Kidney (tissue), 14 donors: Measurements from ENCODE around the gene S1PR3. TPM values are rescaled to one million over a fixed set of nuclear protein-coding genes. Genes with fewer than 3 reads are reported as not detected.

Experiments used
- DNase-seq, 5 donors: peaks; one replicate each; pipeline ENCODE4 v3.0.0-alpha.2; 2013 to 2020
- FAIRE-seq: peaks from 2 replicates; lab custom pipeline; 2012; peaks lifted over from hg19 to GRCh38; lab: Jason Lieb, UNC
- H3K27ac ChIP-seq, 2 donors: one replicate each; pipeline ENCODE4 v1.7.0; 2013; ENCODE audit warnings: low read depth in 2 of 2, low read length in 2 of 2, inconsistent platforms in 1 of 2
- H3K27me3 ChIP-seq: one replicate; pipeline ENCODE4 v1.7.1; 2013; ENCODE audit warnings: low read length, inconsistent platforms; ENCODE audit not compliant: control insufficient read depth, insufficient read depth
- H3K36me3 ChIP-seq, 3 donors: one replicate each; pipeline versions ENCODE4 v1.7.0 to v1.7.1; 2013; ENCODE audit warnings: low read length in 3 of 3, control low read depth in 1 of 3, inconsistent platforms in 1 of 3; ENCODE audit not compliant: insufficient read depth in 3 of 3, control insufficient read depth in 2 of 3
- H3K4me1 ChIP-seq, 3 donors: one replicate each; pipeline versions ENCODE4 v1.7.0 to v1.7.1; 2013; ENCODE audit warnings: low read length in 3 of 3, inconsistent platforms in 1 of 3, low read depth in 1 of 3; ENCODE audit not compliant: control insufficient read depth in 2 of 3, insufficient read depth in 2 of 3
- H3K4me3 ChIP-seq, 3 donors: one replicate each; pipeline versions ENCODE4 v1.7.0 to v1.8.1; 2013; ENCODE audit warnings: low read length in 3 of 3, control low read depth in 1 of 3, inconsistent platforms in 1 of 3
- H3K9ac ChIP-seq, 3 donors: one replicate each; pipeline versions ENCODE4 v1.7.0 to v1.7.1; 2013; ENCODE audit warnings: low read length in 3 of 3, control low read depth in 1 of 3, inconsistent platforms in 1 of 3
- H3K9me3 ChIP-seq, 3 donors: one replicate each; pipeline versions ENCODE4 v1.7.0 to v1.7.1; 2013; ENCODE audit warnings: low read length in 3 of 3, control low read depth in 1 of 3, inconsistent platforms in 1 of 3; ENCODE audit not compliant: control insufficient read depth in 2 of 3, insufficient read depth in 1 of 3
- intact Hi-C: fragments of 100-400 bp; cut with DNase I; formaldehyde crosslinking; loops from one replicate; pipeline ENCODE4 v1.11.1; 2022
- polyA plus RNA-seq: library from polyadenylated mRNA; stranded (reverse); fragments of 350-450 nt; fragmentation: Illumina TruSeq; extraction: RNeasy Lipid Tissue Mini Kit (QIAGEN cat#74804); gene quantifications from one replicate; pipeline ENCODE4 v1.2.3, GENCODE V29; 2014; ENCODE audit warnings: low read depth, low replicate concordance; ENCODE audit not compliant: insufficient read depth
- total RNA-seq: library from RNA; stranded (reverse); fragmentation: NEBNext Ultra II Directional; extraction: Animal tissue kit (Norgen Biotek cat#: 25700); gene quantifications from one replicate; pipeline ENCODE4 v1.2.1, GENCODE V29; 2021
- TF ChIP-seq, protein P1 (sequence below): IDR thresholded peaks from 3 replicates; pipeline ENCODE4 v1.5.1; 2012; ENCODE audit warnings: mild to moderate bottlenecking, moderate library complexity, borderline replicate concordance; ENCODE audit not compliant: insufficient read depth; ENCODE audit errors: extremely low read depth
- donor health status: control.
- donor health status: control.
- donor health status: control.
- donor health status: control.
- donor health status: control.
- donor health status: DM: yes; HTN: yes; CAD: no.
- donor health status: Normal renal cell carcinoma (clear cell type).

S1PR3 gene
- total and polyA plus RNA-seq, 2 donors from 2014 or later = 12.4 to 36.4 TPM

DNA sequence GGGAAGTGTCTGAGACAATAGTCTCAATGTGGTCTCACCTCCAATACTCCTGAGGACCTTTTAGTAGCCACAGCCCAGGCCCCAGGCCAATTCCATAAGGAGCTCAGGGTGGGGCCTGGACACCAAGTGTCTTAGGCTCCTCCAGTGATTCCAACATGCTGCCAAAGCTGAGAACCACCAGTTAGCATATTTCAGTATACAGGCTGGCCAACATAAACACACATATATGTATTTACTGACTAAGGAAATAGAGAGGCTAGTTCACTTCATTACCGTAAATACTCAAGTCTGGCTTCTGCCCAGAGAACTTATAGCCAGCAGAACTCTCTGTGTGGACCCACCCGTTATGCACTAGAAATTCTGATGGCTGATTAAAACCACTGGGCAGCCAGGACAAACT lies 24.1 kb downstream of the S1PR3 start:
- H3K27me3 ChIP-seq = no peaks in the 10 kb centered on the region
- TF ChIP-seq, protein P1, sequence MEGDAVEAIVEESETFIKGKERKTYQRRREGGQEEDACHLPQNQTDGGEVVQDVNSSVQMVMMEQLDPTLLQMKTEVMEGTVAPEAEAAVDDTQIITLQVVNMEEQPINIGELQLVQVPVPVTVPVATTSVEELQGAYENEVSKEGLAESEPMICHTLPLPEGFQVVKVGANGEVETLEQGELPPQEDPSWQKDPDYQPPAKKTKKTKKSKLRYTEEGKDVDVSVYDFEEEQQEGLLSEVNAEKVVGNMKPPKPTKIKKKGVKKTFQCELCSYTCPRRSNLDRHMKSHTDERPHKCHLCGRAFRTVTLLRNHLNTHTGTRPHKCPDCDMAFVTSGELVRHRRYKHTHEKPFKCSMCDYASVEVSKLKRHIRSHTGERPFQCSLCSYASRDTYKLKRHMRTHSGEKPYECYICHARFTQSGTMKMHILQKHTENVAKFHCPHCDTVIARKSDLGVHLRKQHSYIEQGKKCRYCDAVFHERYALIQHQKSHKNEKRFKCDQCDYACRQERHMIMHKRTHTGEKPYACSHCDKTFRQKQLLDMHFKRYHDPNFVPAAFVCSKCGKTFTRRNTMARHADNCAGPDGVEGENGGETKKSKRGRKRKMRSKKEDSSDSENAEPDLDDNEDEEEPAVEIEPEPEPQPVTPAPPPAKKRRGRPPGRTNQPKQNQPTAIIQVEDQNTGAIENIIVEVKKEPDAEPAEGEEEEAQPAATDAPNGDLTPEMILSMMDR = no peak
- no peaks in the 10 kb centered on the region for H3K9me3 ChIP-seq
- H3K4me3 ChIP-seq = no peak overlapping the region
- no peak overlapping the region for H3K9ac ChIP-seq
- DNase-seq (no peak), FAIRE-seq (no peak)
- no peaks in the 10 kb centered on the region for H3K36me3 ChIP-seq
- H3K4me1 ChIP-seq = no peaks in the 10 kb centered on the region
- intact Hi-C loops = no loop called here
- H3K27ac ChIP-seq = no peak overlapping the region

GRCh38 chr9:89020754-89021153 lies 29.5 kb downstream of the S1PR3 start:
- no peaks in the 10 kb centered on the region for H3K27me3 ChIP-seq
- H3K9me3 ChIP-seq = no peaks in the 10 kb centered on the region
- H3K4me1 ChIP-seq = peaks cover 0 to 16% (median 11%) of the 10 kb centered on the region in 3 donors
- intact Hi-C loops = no loop called here
- H3K9ac ChIP-seq = no peak overlapping the region
- TF ChIP-seq, protein P1 = no peak
- FAIRE-seq (no peak), DNase-seq (no peak)
- no peak overlapping the region for H3K4me3 ChIP-seq
- H3K27ac ChIP-seq = no peak overlapping the region
- H3K36me3 ChIP-seq = no peaks in the 10 kb centered on the region

GRCh38 chr9:89021154-89021803 lies 30.0 kb downstream of the S1PR3 start:
- Histone ChIP-seq H3K4me1 (peaks cover 0 to 16% (median 11%) of the 10 kb centered on the region in 3 donors), H3K27ac (peak overlapping the region; percentile 32 to 53), H3K9me3 (no peaks in the 10 kb centered on the region), H3K4me3 (no peak overlapping the region), H3K36me3 (no peaks in the 10 kb centered on the region), H3K27me3 (no peaks in the 10 kb centered on the region), H3K9ac (no peak overlapping the region)
- TF ChIP-seq, protein P1 = no peak
- FAIRE-seq (no peak), DNase-seq (peak in 1 of 5 donors; percentile 77)
- intact Hi-C loops = no loop called here
